ENCODE measurements around the gene NCAM2.

NCAM2 gene

GRCh38 chr21:20997636-20998455, at the start of gene NCAM2:
NCAM2 (plus strand) TSS chr21:20998409.
- DNase-seq: peak; percentile 61

DNA sequence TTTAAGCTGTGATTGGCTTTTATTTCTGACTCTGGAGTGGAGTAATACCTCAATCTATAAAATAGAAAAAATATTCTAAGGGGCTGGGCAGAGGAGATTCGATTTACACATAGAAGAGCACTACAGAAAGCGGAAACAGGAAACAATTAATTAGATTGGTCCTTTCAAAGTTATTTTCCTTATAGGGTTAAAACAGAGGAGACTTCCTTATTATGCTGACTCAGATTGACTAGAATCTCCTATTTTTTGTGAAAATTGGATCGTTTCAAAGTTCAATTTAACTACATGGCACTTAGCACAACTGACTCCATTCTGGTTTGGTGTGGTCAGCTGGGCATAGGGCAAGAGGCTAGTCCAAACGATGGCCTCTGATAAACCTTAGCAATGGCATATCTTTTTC, 48.3 kb upstream of the NCAM2 start:
- no peak for DNase-seq

DNA sequence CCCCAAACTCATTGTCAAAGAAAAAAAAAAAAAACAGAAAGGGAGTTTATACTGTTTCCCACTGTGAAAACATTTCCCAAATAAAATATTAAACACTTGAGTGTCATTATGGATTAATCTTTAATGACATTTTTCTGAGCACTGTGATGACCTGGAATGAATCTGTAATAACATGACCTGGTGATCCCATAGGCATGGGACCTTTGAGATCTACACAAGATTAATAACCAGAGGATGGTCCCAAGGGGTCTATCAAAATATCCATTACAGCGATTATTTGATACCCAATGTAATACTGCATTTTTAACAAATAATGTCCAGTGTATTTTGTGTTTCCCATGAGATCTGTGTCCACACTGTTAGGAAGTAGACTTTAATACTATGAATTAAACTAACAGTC, 32.4 kb upstream of the NCAM2 start:
- DNase-seq: no peak

- DNase-seq: no peak
Measured at GRCh38 chr21:20968391-20968790, 29.8 kb upstream of the NCAM2 start.

GRCh38 chr21:20970691-20971090, 27.5 kb upstream of the NCAM2 start:
- DNase-seq: no peak

DNA sequence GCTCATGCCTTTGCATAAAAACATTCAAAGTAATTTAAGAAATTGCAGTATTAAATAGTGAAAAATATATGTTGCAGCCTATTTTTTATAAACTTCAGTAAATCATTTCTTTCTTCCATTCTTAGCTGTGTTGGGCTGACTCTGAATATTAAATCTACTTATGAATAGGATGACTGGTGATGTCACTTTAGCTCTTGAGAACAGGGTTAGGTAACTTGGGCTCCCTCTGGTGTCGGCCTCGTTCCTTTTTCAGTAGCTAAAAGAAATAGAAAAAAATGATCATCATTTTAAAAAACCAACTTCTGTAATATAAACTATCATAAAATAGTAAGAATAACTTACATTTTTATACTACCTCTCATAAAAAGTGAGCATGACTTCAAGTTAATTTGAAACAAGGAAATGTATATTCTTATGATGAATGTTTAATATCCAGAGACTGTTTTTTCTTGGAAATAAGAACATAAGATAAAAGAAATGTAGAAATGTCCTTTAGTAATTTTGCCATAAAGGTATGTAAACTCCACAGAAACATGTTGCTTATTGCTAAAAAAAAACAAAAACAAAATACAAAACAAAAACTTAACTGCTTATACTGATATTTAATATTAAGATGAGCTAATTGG, 26.8 kb upstream of the NCAM2 start:
- no peak for DNase-seq

DNA sequence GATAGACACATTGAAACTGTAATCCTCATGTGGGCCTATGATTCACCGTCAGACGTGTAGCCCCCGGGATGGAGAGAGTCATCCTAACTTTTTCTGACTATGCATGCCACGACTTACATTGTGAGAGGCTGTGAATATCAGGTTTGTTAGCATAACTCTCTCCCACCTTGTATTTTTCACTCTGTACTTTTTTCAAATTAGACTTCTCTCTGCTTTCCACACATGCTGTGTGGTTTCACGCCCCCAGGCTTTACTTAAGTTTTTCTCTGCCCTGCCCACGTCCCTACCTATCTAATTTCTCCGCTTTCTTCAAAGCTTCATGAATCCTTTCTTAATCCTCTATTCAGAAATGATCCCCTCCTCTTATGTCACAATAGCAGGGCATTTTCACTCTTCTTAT, 3.4 kb upstream of the NCAM2 start:
- no peak for DNase-seq

- DNase-seq: no peak
Measured at GRCh38 chr21:20996421-20997310, 1.5 kb upstream of the NCAM2 start.

DNA sequence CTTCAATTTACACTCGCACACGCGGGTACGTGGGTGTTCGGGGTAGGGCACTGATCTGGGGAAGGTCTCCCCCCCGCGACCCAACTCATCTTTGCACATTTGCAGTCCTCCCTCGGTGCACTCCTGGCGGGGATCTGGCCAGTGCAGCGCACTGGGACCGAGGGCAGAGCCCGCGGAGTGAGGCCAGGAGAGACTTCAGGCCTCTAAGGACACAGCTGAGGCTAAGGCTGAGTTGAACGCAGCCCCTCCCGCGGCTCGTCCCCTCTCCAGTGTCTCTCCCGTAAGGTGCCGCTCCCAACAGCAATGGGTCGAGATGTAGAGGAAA, 936 bp upstream of the NCAM2 start:
- DNase-seq: no peak

DNA sequence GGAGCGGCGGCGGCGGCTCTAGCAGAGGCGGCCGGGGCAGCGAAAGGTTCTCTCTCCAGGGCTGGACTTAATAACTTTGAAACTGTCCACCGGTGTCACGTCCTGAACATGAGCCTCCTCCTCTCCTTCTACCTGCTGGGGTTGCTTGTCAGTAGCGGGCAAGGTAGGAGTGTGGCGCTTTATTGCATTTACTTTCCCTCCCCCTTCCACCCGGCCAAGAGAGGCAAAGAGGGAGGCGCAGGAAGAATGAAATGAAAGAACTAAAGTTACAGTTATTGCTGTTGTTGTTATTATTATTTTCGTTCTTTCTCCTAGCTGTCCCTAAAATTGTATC, 214 bp downstream of the NCAM2 start:
- DNase-seq: no peak

GRCh38 chr21:20998886-20999285, 677 bp downstream of the NCAM2 start:
- no peak for DNase-seq

DNA sequence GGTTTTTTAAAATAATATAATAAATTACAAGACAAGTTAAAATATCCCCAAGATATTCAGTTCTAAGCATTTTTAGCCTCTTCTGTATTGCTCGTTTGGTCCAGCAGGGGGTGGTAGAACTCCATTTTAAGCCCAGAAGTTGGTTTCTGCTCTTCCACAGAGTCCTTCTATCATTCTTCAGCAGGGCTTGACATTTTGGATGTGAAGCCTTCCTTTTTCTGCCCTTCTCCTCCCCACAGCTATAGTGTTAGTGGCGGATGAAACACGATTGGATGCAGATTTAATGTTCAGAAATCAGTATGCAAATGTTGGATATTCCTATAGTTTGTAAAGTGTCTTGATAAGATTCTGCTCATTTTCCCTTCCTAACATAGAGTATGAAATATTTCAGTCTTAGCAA, 1.4 kb downstream of the NCAM2 start:
- no peak for DNase-seq

DNA sequence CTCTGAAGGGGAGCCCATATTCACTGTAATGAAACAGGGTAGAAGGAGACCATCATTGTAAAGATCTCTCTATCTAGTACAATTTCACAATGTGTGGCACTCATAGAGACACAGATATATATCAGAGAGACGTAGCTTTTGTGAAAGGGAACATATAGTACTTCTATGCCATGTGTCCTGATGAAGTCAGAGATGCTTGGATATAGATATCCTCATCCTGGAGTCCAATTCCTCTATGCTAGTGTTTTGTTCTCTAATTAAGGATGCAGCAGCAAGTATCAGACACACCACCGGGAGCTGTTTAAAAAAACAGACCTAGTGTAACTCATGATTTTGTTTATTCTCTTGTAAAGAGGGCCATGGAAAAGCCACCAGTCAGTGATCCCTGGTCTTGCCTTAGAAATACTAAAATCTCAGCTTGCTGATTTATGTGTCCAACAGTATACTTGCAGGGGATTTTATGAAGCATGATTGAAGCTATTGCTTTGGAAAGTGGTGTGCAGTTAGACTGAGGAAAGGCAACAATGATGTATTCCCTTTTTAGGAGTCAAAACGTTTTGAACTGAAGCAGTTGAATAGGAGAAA, 2.5 kb downstream of the NCAM2 start:
- DNase-seq: no peak

- no peak for DNase-seq
Measured at GRCh38 chr21:21001591-21002100, 3.4 kb downstream of the NCAM2 start.

GRCh38 chr21:21002153-21002552, 3.9 kb downstream of the NCAM2 start:
- DNase-seq: no peak

DNA sequence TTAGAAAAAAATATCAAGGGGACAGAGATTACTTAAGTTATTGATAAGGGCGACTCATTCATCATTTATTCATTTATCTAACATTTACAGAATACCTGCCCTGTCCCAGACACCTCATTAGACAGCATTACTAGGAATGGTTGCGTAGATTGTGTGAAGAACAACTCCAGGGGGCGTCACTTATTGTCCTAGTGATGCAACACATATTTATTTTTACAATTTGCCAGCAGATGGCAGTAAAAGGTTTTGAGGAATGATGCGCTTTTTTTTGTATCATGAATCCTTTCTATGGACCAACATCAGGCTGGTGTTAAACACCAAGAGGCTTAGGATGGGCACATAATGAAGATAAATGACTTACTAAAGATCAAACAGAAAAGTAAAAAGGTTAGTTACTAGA, 5.5 kb downstream of the NCAM2 start:
- DNase-seq: no peak

DNA sequence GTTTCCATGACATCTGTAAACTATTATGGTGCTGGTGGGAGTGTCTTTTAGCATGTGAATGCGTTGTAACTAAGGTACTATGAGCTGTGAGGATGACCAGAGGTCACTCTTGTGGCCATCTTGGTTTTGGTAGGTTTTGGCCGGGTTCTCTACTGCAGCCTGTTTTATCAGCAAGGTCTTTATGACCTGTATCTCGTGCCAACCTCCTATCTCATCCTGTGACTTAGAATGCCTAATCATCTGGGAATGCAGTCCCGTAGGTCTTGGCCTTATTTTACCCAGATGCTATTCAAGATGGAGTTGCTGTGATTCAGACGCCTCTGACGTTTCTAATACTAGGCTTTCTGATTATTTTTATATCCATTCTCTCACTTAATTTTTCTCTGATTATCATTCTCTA, 9.4 kb downstream of the NCAM2 start:
- no peak for DNase-seq

DNA sequence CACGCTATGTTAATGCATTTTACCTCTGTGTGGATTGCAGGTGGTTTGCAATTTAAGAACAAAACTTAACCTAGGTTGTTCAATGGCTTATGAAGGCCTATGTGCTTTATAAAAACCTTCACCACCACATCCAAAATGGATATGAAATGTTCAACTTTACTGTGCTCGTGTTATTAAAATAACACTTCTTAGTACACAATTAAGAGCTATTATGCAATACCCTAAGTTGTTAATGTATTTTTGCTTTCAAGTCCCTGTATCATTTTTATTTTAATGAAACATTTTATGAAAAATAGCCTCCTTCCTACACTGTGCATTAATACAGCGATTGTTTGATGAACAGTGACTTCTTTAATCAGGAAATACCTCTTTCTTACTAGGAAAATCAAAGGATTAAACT, 12.0 kb downstream of the NCAM2 start:
- no peak for DNase-seq

DNA sequence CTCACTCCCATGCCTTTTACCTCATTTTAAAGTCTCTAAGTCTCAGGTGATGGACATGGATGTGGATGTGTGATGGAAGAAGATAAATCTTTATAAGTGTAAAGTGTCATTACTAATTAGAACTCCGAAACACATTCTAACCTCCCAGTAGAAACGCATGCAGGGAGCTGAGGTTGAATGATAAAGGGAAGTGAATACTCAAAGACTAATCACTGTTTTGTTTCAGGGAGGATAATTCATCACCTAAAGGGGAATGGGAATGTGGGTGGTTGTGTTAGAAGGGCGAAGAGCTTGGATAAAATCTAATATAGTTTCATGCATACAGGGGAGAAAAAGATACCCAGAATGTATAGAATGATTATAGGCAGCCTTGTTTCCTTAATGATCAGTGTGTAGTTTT, 12.5 kb downstream of the NCAM2 start:
- DNase-seq: no peak

- no peak for DNase-seq
Measured at GRCh38 chr21:21018821-21019220, 20.6 kb downstream of the NCAM2 start.

- no peak for DNase-seq
Measured at GRCh38 chr21:21019681-21020080, 21.5 kb downstream of the NCAM2 start.

GRCh38 chr21:21025742-21026141, 27.5 kb downstream of the NCAM2 start:
- no peak for DNase-seq

GRCh38 chr21:21028275-21028820, 30.1 kb downstream of the NCAM2 start:
- DNase-seq: no peak
